ENCODE results near the gene NUMA1.

NUMA1 gene

DNA sequence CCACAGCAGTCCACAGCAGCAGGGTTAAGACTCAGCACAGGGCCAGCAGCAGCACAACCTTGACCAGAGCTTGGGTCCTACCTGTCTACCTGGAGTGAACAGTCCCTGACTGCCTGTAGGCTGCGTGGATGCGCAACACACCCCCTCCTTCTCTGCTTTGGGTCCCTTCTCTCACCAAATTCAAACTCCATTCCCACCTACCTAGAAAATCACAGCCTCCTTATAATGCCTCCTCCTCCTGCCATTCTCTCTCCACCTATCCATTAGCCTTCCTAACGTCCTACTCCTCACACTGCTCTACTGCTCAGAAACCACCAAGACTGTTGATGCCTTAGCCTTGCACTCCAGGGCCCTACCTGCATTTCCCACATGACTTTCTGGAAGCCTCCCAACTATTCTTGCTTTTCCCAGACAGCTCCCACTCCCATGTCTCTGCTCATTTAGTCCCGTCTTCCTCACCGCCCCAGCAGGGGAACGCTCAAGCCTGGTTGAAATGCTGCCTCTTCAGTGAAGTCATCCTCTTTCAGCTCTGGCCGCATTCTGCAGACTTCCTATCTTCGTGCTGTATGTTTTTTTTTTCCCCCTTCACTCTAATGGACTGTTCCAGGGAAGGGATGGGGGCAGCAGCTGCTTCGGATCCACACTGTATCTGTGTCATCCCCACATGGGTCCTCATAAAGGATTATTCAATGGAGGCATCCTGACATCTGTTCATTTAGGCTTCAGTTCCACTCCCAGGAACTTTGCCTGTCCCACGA is 78.3 kb downstream of the NUMA1 start:
- Histone ChIP-seq H3K27ac (ENCODE audit: low read depth in 2 of 2, low read length in 2 of 2) (no peak overlapping the region), H3K9ac (ENCODE audit: low read depth in 1 of 2, low read length in 2 of 2) (no peak overlapping the region), H3K36me3 (ENCODE audit: control insufficient read depth in 2 of 2, insufficient read depth in 2 of 2, low read length in 2 of 2) (peaks cover 54 to 57% of the 10 kb centered on the region in 2 donors), H3K4me1 (ENCODE audit: control insufficient read depth in 2 of 2, insufficient read depth in 2 of 2, low read length in 2 of 2) (peaks cover 7 to 11% of the 10 kb centered on the region in 2 donors), H3K27me3 (ENCODE audit: control insufficient read depth in 2 of 2, insufficient read depth in 2 of 2, low read length in 2 of 2) (no peaks in the 10 kb centered on the region), H3K9me3 (ENCODE audit: control insufficient read depth in 2 of 2, low read length in 2 of 2) (no peaks in the 10 kb centered on the region), H3K4me3 (ENCODE audit: low read length in 2 of 2) (no peak overlapping the region)

DNA sequence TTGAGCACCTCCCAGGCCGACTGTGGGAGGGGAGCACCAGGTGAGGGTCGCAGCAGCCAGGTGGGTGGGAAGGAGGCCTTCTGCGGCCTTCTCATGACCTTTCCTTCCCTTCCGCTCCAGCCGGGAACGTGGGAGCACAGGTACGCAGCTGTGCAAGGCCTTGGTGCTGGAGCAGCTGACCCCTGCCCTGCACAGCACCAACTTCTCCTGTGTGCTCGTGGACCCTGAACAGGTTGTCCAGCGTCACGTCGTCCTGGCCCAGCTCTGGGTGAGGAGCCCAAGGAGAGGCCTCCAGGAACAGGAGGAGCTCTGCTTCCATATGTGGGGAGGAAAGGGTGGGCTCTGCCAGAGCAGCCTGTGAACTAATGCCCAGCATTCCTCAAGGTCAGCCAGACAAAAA is 79.1 kb downstream of the NUMA1 start:
- Histone ChIP-seq H3K36me3 (ENCODE audit: control insufficient read depth in 2 of 2, insufficient read depth in 2 of 2, low read length in 2 of 2) (peaks cover 47 to 54% of the 10 kb centered on the region in 2 donors), H3K4me1 (ENCODE audit: control insufficient read depth in 2 of 2, insufficient read depth in 2 of 2, low read length in 2 of 2) (peaks cover 7 to 11% of the 10 kb centered on the region in 2 donors), H3K9me3 (ENCODE audit: control insufficient read depth in 2 of 2, low read length in 2 of 2) (no peaks in the 10 kb centered on the region), H3K27me3 (ENCODE audit: control insufficient read depth in 2 of 2, insufficient read depth in 2 of 2, low read length in 2 of 2) (no peaks in the 10 kb centered on the region), H3K9ac (ENCODE audit: low read depth in 1 of 2, low read length in 2 of 2) (no peak overlapping the region), H3K4me3 (ENCODE audit: low read length in 2 of 2) (no peak overlapping the region), H3K27ac (ENCODE audit: low read depth in 2 of 2, low read length in 2 of 2) (no peak overlapping the region)

DNA sequence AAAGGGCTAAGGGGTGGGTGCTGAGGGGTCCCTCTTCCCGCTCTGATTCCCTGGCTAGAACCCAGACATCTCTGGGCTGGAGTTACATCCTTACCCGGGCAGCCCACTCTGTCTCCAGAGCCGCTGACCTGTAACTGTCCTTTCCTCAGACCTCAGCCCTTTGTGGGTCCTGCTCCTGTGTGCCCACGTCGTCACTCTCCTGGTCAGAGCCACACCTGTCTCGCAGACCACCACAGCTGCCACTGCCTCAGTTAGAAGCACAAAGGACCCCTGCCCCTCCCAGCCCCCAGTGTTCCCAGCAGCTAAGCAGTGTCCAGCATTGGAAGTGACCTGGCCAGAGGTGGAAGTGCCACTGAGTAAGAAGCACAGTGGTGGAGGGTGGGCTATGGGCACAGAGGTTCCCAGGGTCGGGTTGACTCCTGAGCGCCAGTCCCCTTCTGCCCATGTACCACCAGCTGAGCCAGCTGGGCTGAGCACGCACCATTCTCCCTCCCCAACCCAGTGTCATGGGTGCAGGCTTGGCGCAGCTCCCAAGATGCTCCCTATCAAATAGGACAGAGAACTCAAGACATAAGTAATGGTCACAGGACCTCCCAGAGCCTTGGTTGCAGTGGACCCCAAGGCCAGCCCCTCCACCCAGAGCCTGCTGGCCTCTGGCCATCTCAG is 80.0 kb downstream of the NUMA1 start:
- no peaks in the 10 kb centered on the region for H3K27me3 ChIP-seq (ENCODE audit: control insufficient read depth in 2 of 2, insufficient read depth in 2 of 2, low read length in 2 of 2)
- peak overlapping the region in 1 of 2 donors; percentile 33 for H3K27ac ChIP-seq (ENCODE audit: low read depth in 2 of 2, low read length in 2 of 2)
- H3K4me3 ChIP-seq (ENCODE audit: low read length in 2 of 2): no peak overlapping the region
- H3K9me3 ChIP-seq (ENCODE audit: control insufficient read depth in 2 of 2, low read length in 2 of 2): no peaks in the 10 kb centered on the region
- no peak overlapping the region for H3K9ac ChIP-seq (ENCODE audit: low read depth in 1 of 2, low read length in 2 of 2)
- H3K4me1 ChIP-seq (ENCODE audit: control insufficient read depth in 2 of 2, insufficient read depth in 2 of 2, low read length in 2 of 2): peaks cover 7 to 11% of the 10 kb centered on the region in 2 donors
- peaks cover 38 to 44% of the 10 kb centered on the region in 2 donors for H3K36me3 ChIP-seq (ENCODE audit: control insufficient read depth in 2 of 2, insufficient read depth in 2 of 2, low read length in 2 of 2)

DNA sequence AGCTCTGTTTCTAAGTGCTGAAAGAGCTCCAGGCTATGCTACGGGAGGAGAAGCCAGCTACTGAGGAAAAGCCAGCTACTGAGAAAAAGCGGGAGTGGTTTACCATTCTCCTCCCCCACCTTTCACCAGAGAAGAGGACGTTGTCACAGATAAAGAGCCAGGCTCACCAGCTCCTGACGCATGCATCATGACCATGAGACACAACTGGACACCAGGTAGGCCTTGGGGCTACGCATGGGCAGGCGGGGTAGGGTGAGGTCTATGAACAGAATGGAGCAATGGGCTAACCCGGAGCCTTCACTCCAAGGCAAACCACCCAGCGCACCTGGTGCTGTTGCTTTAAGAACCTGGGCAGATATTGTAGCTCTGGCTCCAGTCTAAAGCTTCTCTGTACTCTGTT is 80.5 kb downstream of the NUMA1 start:
- H3K27ac ChIP-seq (ENCODE audit: low read depth in 2 of 2, low read length in 2 of 2): peak overlapping the region in 1 of 2 donors; percentile 33
- H3K9ac ChIP-seq (ENCODE audit: low read depth in 1 of 2, low read length in 2 of 2): no peak overlapping the region
- H3K4me1 ChIP-seq (ENCODE audit: control insufficient read depth in 2 of 2, insufficient read depth in 2 of 2, low read length in 2 of 2): peaks cover 7 to 11% of the 10 kb centered on the region in 2 donors
- no peaks in the 10 kb centered on the region for H3K9me3 ChIP-seq (ENCODE audit: control insufficient read depth in 2 of 2, low read length in 2 of 2)
- H3K4me3 ChIP-seq (ENCODE audit: low read length in 2 of 2): peak overlapping the region in 1 of 2 donors; percentile 34
- peaks cover 32 to 39% of the 10 kb centered on the region in 2 donors for H3K36me3 ChIP-seq (ENCODE audit: control insufficient read depth in 2 of 2, insufficient read depth in 2 of 2, low read length in 2 of 2)
- no peaks in the 10 kb centered on the region for H3K27me3 ChIP-seq (ENCODE audit: control insufficient read depth in 2 of 2, insufficient read depth in 2 of 2, low read length in 2 of 2)

DNA sequence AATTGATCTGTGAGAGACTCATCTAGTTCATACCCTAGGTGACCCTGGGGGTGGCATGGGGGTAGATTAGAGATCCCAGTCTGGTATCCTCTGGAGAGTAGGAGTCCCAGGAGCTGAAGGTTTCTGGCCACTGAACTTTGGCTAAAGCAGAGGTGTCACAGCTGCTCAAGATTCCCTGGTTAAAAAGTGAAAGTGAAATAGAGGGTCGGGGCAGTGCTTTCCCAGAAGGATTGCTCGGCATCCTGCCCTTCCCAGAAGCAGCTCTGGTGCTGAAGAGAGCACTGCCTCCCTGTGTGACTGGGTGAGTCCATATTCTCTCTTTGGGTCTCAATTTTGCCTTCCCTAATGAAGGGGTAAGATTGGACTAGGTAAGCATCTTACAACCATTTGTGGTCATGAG is 81.0 kb downstream of the NUMA1 start:
- Histone ChIP-seq H3K36me3 (ENCODE audit: control insufficient read depth in 2 of 2, insufficient read depth in 2 of 2, low read length in 2 of 2) (peaks cover 28 to 34% of the 10 kb centered on the region in 2 donors), H3K9me3 (ENCODE audit: control insufficient read depth in 2 of 2, low read length in 2 of 2) (no peaks in the 10 kb centered on the region), H3K27me3 (ENCODE audit: control insufficient read depth in 2 of 2, insufficient read depth in 2 of 2, low read length in 2 of 2) (no peaks in the 10 kb centered on the region), H3K9ac (ENCODE audit: low read depth in 1 of 2, low read length in 2 of 2) (peak overlapping the region in 1 of 2 donors; percentile 20), H3K4me3 (ENCODE audit: low read length in 2 of 2) (peak overlapping the region in 1 of 2 donors; percentile 34), H3K27ac (ENCODE audit: low read depth in 2 of 2, low read length in 2 of 2) (peak overlapping the region; percentile 21 to 33), H3K4me1 (ENCODE audit: control insufficient read depth in 2 of 2, insufficient read depth in 2 of 2, low read length in 2 of 2) (peaks cover 7 to 11% of the 10 kb centered on the region in 2 donors)

DNA sequence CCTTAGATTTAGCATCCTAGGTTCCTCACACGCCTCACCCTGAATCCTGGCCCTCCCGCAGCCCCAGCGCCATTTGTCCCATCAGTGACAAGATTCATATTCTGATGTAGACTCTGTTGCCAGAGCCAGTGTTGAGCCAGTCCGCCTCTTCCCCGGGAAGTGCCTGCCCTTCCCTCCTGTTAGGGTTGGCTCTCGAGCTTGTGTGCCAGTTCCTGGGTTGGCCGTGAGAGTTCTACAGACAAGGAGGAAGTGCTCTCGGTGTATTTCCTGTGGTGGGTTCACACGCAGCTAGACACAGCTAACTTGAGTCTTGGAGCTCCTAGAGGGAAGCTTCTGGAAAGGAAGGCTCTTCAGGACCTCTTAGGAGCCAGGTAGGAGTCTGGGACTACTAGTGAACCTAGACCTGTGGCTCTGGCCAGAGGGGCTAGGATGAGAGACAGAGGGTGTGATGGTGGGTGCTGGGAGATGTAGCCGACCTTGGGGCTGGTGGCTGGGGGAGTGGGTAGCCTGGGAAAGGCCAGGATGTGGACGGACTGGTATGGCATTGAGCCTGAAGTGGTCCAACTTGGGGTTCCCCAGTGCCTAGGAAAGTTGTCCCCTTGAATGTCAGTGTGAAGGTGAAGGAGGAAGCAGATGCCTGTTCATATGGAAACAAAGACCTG is 81.6 kb downstream of the NUMA1 start, which contains the start of gene IL18BP:
TSS of gene IL18BP (plus strand) at position 261 of the 662 bp plus-strand sequence. CDS start 1,076 bp downstream, outside the sequence.
- H3K36me3 ChIP-seq (ENCODE audit: control insufficient read depth in 2 of 2, insufficient read depth in 2 of 2, low read length in 2 of 2): peaks cover 22 to 28% of the 10 kb centered on the region in 2 donors

DNA sequence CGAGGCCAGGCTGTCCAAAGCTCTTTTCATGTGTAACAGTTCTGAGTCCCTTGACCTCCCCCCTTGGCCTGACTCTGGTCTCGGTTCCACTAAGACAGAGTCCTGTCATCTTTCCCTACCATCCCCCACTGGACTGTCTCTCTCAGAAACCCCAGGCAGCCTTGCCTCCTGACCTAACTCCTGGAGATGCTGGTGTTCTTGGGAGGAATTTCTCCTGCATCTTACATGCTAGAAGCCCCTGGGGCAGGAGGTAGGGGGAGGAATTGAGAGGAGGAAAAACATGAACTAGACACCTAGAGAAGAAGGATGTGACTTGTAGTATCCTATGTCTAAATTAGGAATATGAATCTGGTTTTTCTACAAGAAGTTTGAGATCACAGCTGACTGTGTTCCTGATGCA is 82.3 kb downstream of the NUMA1 start:
- Histone ChIP-seq H3K36me3 (ENCODE audit: control insufficient read depth in 2 of 2, insufficient read depth in 2 of 2, low read length in 2 of 2) (peaks cover 15 to 21% of the 10 kb centered on the region in 2 donors), H3K4me3 (ENCODE audit: low read length in 2 of 2) (no peak overlapping the region), H3K9me3 (ENCODE audit: control insufficient read depth in 2 of 2, low read length in 2 of 2) (no peaks in the 10 kb centered on the region), H3K9ac (ENCODE audit: low read depth in 1 of 2, low read length in 2 of 2) (no peak overlapping the region), H3K27ac (ENCODE audit: low read depth in 2 of 2, low read length in 2 of 2) (no peak overlapping the region), H3K4me1 (ENCODE audit: control insufficient read depth in 2 of 2, insufficient read depth in 2 of 2, low read length in 2 of 2) (peaks cover 7 to 11% of the 10 kb centered on the region in 2 donors), H3K27me3 (ENCODE audit: control insufficient read depth in 2 of 2, insufficient read depth in 2 of 2, low read length in 2 of 2) (no peaks in the 10 kb centered on the region)

More for the DNA sequence above, 81.6 kb downstream of the NUMA1 start, which contains the start of gene IL18BP:
- Histone ChIP-seq H3K4me3 (ENCODE audit: low read length in 2 of 2) (peak within 1 kb of the TSS in 1 of 2 donors; percentile 34), H3K27ac (ENCODE audit: low read depth in 2 of 2, low read length in 2 of 2) (peak within 1 kb of the TSS; percentile 21 to 33), H3K4me1 (ENCODE audit: control insufficient read depth in 2 of 2, insufficient read depth in 2 of 2, low read length in 2 of 2) (peaks cover 7 to 11% of the 10 kb centered on the region in 2 donors), H3K27me3 (ENCODE audit: control insufficient read depth in 2 of 2, insufficient read depth in 2 of 2, low read length in 2 of 2) (no peaks in the 10 kb centered on the region), H3K9ac (ENCODE audit: low read depth in 1 of 2, low read length in 2 of 2) (peak within 1 kb of the TSS in 1 of 2 donors; percentile 20), H3K9me3 (ENCODE audit: control insufficient read depth in 2 of 2, low read length in 2 of 2) (no peaks in the 10 kb centered on the region)

DNA sequence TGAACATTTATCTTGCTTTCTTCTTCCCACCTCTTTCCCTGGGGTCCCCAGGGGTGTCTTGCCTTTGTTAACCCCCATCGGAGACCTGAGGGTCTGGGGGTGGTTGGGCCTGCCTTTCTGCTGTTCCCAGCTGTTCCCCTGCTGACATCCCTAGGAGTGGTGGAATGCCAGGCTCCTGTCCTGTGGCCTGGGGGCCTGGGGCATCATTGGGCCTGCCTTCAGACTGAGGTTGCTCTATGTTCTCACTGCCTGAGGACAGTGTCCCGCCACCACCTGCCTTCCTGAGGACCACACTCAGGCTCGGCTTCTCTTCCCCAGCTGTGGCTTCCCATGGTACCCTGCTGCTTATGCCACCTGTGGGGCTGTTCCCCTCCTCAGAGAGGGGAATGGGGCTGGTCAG is 82.7 kb downstream of the NUMA1 start:
- Histone ChIP-seq H3K27me3 (ENCODE audit: control insufficient read depth in 2 of 2, insufficient read depth in 2 of 2, low read length in 2 of 2) (no peaks in the 10 kb centered on the region), H3K4me3 (ENCODE audit: low read length in 2 of 2) (no peak overlapping the region), H3K36me3 (ENCODE audit: control insufficient read depth in 2 of 2, insufficient read depth in 2 of 2, low read length in 2 of 2) (peaks cover 10 to 17% of the 10 kb centered on the region in 2 donors), H3K9me3 (ENCODE audit: control insufficient read depth in 2 of 2, low read length in 2 of 2) (no peaks in the 10 kb centered on the region), H3K27ac (ENCODE audit: low read depth in 2 of 2, low read length in 2 of 2) (no peak overlapping the region), H3K4me1 (ENCODE audit: control insufficient read depth in 2 of 2, insufficient read depth in 2 of 2, low read length in 2 of 2) (peaks cover 7 to 11% of the 10 kb centered on the region in 2 donors), H3K9ac (ENCODE audit: low read depth in 1 of 2, low read length in 2 of 2) (no peak overlapping the region)

DNA sequence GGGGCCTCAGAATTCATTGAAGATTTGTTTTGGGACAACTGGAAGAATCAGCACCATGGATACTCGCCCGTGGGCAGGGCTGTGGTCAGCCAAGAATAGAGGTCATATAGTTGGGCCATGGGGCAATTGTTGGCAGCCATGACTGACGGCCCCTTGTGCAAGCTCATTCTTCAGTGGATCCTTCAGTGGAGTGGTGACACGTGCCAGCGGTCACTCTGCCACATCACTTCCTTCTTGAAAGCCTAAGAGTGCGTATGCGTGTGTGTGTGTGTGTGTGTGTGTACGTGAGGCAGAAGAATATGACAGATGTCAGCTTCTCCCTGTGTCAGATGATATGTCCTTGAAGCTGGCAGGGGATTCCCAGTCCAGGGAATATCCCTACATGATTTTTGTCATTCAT is 83.4 kb downstream of the NUMA1 start:
- peaks cover 7 to 11% of the 10 kb centered on the region in 2 donors for H3K4me1 ChIP-seq (ENCODE audit: control insufficient read depth in 2 of 2, insufficient read depth in 2 of 2, low read length in 2 of 2)
- H3K4me3 ChIP-seq (ENCODE audit: low read length in 2 of 2): no peak overlapping the region
- H3K9ac ChIP-seq (ENCODE audit: low read depth in 1 of 2, low read length in 2 of 2): no peak overlapping the region
- no peaks in the 10 kb centered on the region for H3K9me3 ChIP-seq (ENCODE audit: control insufficient read depth in 2 of 2, low read length in 2 of 2)
- H3K27me3 ChIP-seq (ENCODE audit: control insufficient read depth in 2 of 2, insufficient read depth in 2 of 2, low read length in 2 of 2): no peaks in the 10 kb centered on the region
- H3K27ac ChIP-seq (ENCODE audit: low read depth in 2 of 2, low read length in 2 of 2): no peak overlapping the region
- peaks cover 4 to 11% of the 10 kb centered on the region in 2 donors for H3K36me3 ChIP-seq (ENCODE audit: control insufficient read depth in 2 of 2, insufficient read depth in 2 of 2, low read length in 2 of 2)
